ENCODE measurements around the gene KRTAP9-9.

KRTAP9-9 gene

DNA sequence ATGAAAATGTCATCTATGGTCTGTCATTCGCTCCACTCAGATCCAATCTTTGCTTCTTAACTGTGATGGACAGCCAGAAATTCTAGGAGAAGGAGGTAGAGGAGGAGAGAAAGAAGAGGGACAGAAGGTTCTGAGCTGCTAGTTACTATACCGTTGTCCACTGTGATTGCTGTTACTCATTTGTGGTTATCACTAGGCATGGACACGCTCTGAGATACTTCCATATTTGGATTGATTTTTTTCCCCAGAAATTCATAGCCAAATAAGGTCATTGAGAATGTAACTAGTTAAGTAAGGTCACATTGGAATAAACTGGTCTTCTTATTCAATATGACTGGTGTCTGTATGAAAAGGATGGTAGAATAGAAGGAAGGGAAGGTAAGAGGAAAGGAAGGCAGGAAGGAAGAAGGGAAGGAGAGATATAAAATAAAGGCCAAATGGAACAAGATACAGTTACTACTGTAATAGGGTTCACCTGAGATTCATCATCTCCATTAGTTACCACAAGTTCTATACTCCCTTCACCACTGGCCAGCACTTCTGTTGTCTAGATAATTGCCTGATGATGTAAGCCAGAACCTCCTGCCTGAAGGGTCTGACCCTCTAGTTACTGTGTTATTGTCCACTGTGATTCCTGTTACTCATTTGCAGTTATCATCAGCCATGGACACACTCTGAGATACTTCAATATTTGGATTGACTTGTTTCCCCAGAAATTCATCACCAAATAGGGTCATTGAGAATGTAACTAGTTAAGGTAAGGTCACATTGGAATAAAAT lies 23.2 kb downstream of the KRTAP9-9 start:
- no peak for TF ChIP-seq CTCF (IDR thresholded peaks at IDR 0.05)
- DNase-seq (ENCODE audit: low spot score): no peak
- Histone ChIP-seq H3K27ac (no peak overlapping the region), H3K4me3 (no peak overlapping the region)

- DNase-seq (ENCODE audit: low spot score): no peak
- TF ChIP-seq CTCF (IDR thresholded peaks at IDR 0.05): no peak
- H3K4me3 ChIP-seq: no peak overlapping the region
- no peak overlapping the region for H3K27ac ChIP-seq
Measured at GRCh38 chr17:41284043-41284442, 28.9 kb downstream of the KRTAP9-9 start.

DNA sequence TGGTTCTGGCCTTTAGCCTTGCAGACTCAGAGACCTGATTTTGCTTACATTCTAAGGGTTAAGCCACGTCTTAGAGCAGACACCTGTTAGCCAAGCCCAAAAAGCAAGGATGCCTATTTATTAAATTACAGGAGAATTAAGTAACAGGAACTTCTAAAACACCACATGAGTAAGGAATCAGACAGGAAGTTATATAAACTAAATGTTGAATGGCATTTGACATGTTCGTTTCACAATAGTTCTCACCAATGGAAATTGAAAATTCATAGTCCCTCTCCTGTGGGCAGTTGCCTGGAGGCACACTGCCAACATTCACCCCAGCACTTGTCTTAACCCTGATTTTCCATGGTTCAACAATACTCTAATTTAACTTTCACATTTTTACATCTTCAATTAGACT lies 29.4 kb downstream of the KRTAP9-9 start:
- DNase-seq (ENCODE audit: low spot score): no peak
- no peak overlapping the region for H3K27ac ChIP-seq
- TF ChIP-seq CTCF (IDR thresholded peaks at IDR 0.05): no peak
- H3K4me3 ChIP-seq: no peak overlapping the region

- no peak for TF ChIP-seq CTCF (IDR thresholded peaks at IDR 0.05)
- H3K4me3 ChIP-seq: no peak overlapping the region
Measured at GRCh38 chr17:41287050-41287449, 31.9 kb downstream of the KRTAP9-9 start.

GRCh38 chr17:41294016-41294415 lies 38.8 kb downstream of the KRTAP9-9 start:
- DNase-seq (ENCODE audit: low spot score): no peak
- no peak overlapping the region for H3K27ac ChIP-seq

More at GRCh38 chr17:41287050-41287449, 31.9 kb downstream of the KRTAP9-9 start:
- DNase-seq (ENCODE audit: low spot score): no peak
- no peak overlapping the region for H3K27ac ChIP-seq

GRCh38 chr17:41296846-41297245 lies 41.7 kb downstream of the KRTAP9-9 start:
- DNase-seq (ENCODE audit: low spot score): no peak
- TF ChIP-seq CTCF (IDR thresholded peaks at IDR 0.05): no peak
- Histone ChIP-seq H3K4me3 (no peak overlapping the region), H3K27ac (no peak overlapping the region)

More at GRCh38 chr17:41294016-41294415, 38.8 kb downstream of the KRTAP9-9 start:
- H3K4me3 ChIP-seq: no peak overlapping the region
- TF ChIP-seq CTCF (IDR thresholded peaks at IDR 0.05): no peak

GRCh38 chr17:41298458-41299135 lies 43.4 kb downstream of the KRTAP9-9 start:
- no peak for TF ChIP-seq CTCF (IDR thresholded peaks at IDR 0.05)
- no peak for DNase-seq (ENCODE audit: low spot score)
- no peak overlapping the region for H3K27ac ChIP-seq
- no peak overlapping the region for H3K4me3 ChIP-seq

Data from coronary artery (tissue), 2 donors.